Heart left ventricle (tissue), 16 donors: ENCODE data around the gene RARS1. TPM values are rescaled to one million over a fixed set of nuclear protein-coding genes. Genes with fewer than 3 reads are reported as not detected.
"Not testable (repeated sequence)": the region's sequence is repeated elsewhere in the genome, so short reads cannot be mapped to it uniquely, and the experiment has no call there.

Experiments used
- ATAC-seq, 4 donors: fragments of 200-7000 bp; cut with Tn5 transposase; one replicate each; pipeline ENCODE4 v1.9.1; 2020 to 2022; ENCODE audit warnings: moderate library complexity in 4 of 4, mild to moderate bottlenecking in 3 of 4, moderate number of reproducible peaks in 1 of 4
- DNase-seq, 5 donors: peaks; one replicate each; pipeline ENCODE4 v3.0.0-alpha.2; 2020
- H3K27ac ChIP-seq, 12 donors: fragments of 200-600 bp; sonication (generic) in 4 of 12; one replicate each; pipeline versions ENCODE4 v1.5.0 to v1.8.0; 2016 to 2022; ENCODE audit warnings: mild to moderate bottlenecking in 2 of 12
- H3K27me3 ChIP-seq, 9 donors: fragments of 200-600 bp; sonication (generic) in 2 of 9; one replicate each; pipeline versions ENCODE4 v1.5.1 to v1.8.0; 2016 to 2022; ENCODE audit warnings: mild to moderate bottlenecking in 3 of 9
- H3K36me3 ChIP-seq, 9 donors: fragments of 200-600 bp; sonication (generic) in 2 of 9; one replicate each; pipeline versions ENCODE4 v1.5.0 to v1.8.0; 2018 to 2022; ENCODE audit warnings: mild to moderate bottlenecking in 2 of 9
- H3K4me1 ChIP-seq, 12 donors: fragments of 200-600 bp; sonication (generic) in 4 of 12; one replicate each; pipeline versions ENCODE4 v1.5.0 to v1.8.0; 2016 to 2022; ENCODE audit warnings: mild to moderate bottlenecking in 3 of 12
- H3K4me3 ChIP-seq, 12 donors: fragments of 200-600 bp; sonication (generic) in 4 of 12; one replicate each; pipeline versions ENCODE4 v1.5.0 to v1.8.0; 2017 to 2022; ENCODE audit warnings: mild to moderate bottlenecking in 9 of 12, moderate library complexity in 4 of 12
- H3K9me3 ChIP-seq, 12 donors: fragments of 200-600 bp; sonication (generic) in 4 of 12; one replicate each; pipeline versions ENCODE4 v1.5.0 to v1.8.0; 2016 to 2022; ENCODE audit warnings: mild to moderate bottlenecking in 1 of 12
- POLR2A ChIP-seq, 2 donors: fragments of 450-650 bp; IDR thresholded peaks; one replicate each; pipeline ENCODE4 v1.6.1; 2017; ENCODE audit warnings: antibody characterized with exemption in 2 of 2, mild to moderate bottlenecking in 2 of 2, moderate library complexity in 2 of 2
- WGBS, 4 donors: extraction: QIAGEN DNeasy Blood & Tissue Kit in 2 of 4; methylation state at CpG; one replicate each; pipeline versions ENCODE4 v1.1.5 to v1.1.7; 2013 to 2018; 5-methylcytosine and 5-hydroxymethylcytosine counted together
- intact Hi-C, 10 donors: fragments of 100-400 bp; cut with DNase I; formaldehyde crosslinking; loops; one replicate each; pipeline versions ENCODE4 v1.11.1 to v1.14.2; 2022
- polyA plus RNA-seq, 2 donors: library from polyadenylated mRNA; stranded (reverse); fragments of 200-250 nt; gene quantifications; one replicate each; pipeline ENCODE4 v1.2.3, GENCODE V29; 2013
- total RNA-seq, 9 donors: library from RNA; depleted of rRNA in 2 of 9; stranded (reverse); fragments of >200 nt in 2 of 9; fragmentation: NEBNext Ultra II Directional in 3 of 9; extraction: Animal tissue kit (Norgen Biotek cat#: 25700) in 3 of 9; gene quantifications; one replicate each; pipeline versions ENCODE4 v1.1.0 to v1.2.4, GENCODE V29; 2016 to 2023
- TF ChIP-seq, protein P1 (sequence below), 12 donors: fragments of 200-600 bp; sonication (generic) in 4 of 12; IDR thresholded peaks; one replicate each; pipeline versions ENCODE4 v1.5.0 to v1.8.0; 2018 to 2022; ENCODE audit warnings: antibody characterized with exemption in 12 of 12, mild to moderate bottlenecking in 5 of 12
- donor health status: ischemic (EF 13 %, LVEDD 7.1; RV severe dilation, severe dysfunction).
- donor health status: healthy with polysubstance abuse.
- donor health status: DM: no; HTN: yes; CAD: no.
- donor health status: DM: no; HTN: no; CAD: no.
- donor health status: ischemic (EF 25% LVEDD 6.9; RV normal size, moderate dysfunction).
- donor health status: ischemic (EF 25% LVEDD 5.7; RV mildly dilated, moderate dysfunction).
- donor health status: healthy.
- donor health status: DM: yes; HTN: yes; CAD: no.
- donor health status: ischemic (EF 35%, LVEDD 5.7; RV mildly dilated, moderate dysfunction).
- donor health status: nonischemic (EF 11% LVEDD 7.7; RV severe dilation, severe dysfunction).
- donor health status: DM: yes; HTN: yes; CAD: no.
- donor health status: PGD.
- donor health status: ischemic (EF 29% LVEDD 5.4; RV normal size, mild dysfunction).
- donor health status: nonischemic (EF 23%, LVEDD 6.1; RV moderate dilation, normal function).

The RARS1 gene
- total and polyA plus RNA-seq, 11 donors: 21.1 to 64.4 (median 48.6) TPM

DNA sequence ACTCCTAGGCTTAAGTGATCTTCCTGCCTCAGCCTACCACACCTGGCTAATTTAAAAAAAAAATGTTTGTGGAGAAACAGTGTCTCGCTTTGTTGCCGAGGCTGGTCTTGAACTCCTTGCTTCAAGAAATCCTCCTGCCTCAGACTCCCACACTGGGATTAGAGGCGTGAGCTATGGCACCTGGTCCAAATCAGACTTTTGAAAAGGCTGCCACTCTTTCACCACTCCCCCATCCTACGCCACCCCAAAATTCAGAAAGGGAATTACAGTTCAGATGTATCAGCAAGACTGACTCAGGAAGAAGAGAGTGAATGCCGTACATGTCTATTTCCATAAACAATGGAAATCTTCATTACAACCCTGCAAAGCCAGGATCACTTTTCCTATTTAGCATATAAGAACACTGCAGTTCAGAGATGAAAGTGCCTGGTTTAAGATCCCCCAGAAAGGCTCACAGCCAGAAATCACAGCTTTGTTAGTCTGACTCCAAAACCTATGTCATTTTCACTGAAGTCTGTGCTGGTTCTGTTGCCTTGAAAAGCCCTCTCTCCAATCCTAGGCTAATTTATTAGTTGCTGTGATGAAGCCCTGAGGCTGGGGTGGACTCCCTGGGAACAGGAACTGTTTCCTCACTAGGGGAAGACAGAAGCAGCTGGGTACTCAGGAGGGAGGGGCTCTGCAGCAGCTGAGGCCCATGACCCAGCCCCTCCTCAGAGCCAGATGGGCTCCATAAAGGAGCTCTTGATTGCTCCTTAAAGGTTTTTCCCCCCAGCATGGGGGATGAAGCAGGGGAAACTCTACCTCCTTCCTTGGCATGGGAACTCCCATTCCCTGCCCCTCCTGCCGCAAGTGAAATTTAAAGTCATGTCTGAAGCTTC lies 46.0 kb downstream of the RARS1 start:
- Histone ChIP-seq H3K4me3 (no peak overlapping the region), H3K27ac (no peak overlapping the region), H3K4me1 (peaks cover 0 to 11% (median 2%) of the 10 kb centered on the region in 12 donors), H3K27me3 (peaks cover 8 to 37% (median 23%) of the 10 kb centered on the region in 9 donors), H3K9me3 (no peaks in the 10 kb centered on the region), H3K36me3 (no peaks in the 10 kb centered on the region)
- no peak for TF ChIP-seq POLR2A (IDR thresholded peaks at IDR 0.05)
- TF ChIP-seq, protein P1, sequence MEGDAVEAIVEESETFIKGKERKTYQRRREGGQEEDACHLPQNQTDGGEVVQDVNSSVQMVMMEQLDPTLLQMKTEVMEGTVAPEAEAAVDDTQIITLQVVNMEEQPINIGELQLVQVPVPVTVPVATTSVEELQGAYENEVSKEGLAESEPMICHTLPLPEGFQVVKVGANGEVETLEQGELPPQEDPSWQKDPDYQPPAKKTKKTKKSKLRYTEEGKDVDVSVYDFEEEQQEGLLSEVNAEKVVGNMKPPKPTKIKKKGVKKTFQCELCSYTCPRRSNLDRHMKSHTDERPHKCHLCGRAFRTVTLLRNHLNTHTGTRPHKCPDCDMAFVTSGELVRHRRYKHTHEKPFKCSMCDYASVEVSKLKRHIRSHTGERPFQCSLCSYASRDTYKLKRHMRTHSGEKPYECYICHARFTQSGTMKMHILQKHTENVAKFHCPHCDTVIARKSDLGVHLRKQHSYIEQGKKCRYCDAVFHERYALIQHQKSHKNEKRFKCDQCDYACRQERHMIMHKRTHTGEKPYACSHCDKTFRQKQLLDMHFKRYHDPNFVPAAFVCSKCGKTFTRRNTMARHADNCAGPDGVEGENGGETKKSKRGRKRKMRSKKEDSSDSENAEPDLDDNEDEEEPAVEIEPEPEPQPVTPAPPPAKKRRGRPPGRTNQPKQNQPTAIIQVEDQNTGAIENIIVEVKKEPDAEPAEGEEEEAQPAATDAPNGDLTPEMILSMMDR (IDR thresholded peaks at IDR 0.05): no peak
- intact Hi-C loops: no loop called here
- DNase-seq (no peak), ATAC-seq (no peak)
- WGBS, 4 donors: 65 to 84% (median 72%) methylated on average over 6 of the region's 6 CpGs

- H3K27ac ChIP-seq, H3K4me3 ChIP-seq, H3K36me3 ChIP-seq, ATAC-seq, H3K9me3 ChIP-seq, DNase-seq, intact Hi-C loops, H3K4me1 ChIP-seq: not testable (repeated sequence)
- peaks cover 7 to 36% (median 23%) of the 10 kb centered on the region in 9 donors for H3K27me3 ChIP-seq
- 81 to 85% (median 83%) methylated on average over 7 of the region's 7 CpGs for WGBS, 4 donors
Measured at GRCh38 chr5:168534351-168534750, 48.1 kb downstream of the RARS1 start.

GRCh38 chr5:168537176-168537575 lies 50.9 kb downstream of the RARS1 start:
- 73 to 78% (median 75%) methylated on average over 2 of the region's 2 CpGs for WGBS, 4 donors
- Histone ChIP-seq H3K36me3 (no peaks in the 10 kb centered on the region), H3K4me3 (no peak overlapping the region), H3K27me3 (peaks cover 0 to 13% (median 2%) of the 10 kb centered on the region in 9 donors), H3K4me1 (no peaks in the 10 kb centered on the region), H3K27ac (no peak overlapping the region), H3K9me3 (no peaks in the 10 kb centered on the region)
- intact Hi-C loops: no loop called here
- ATAC-seq: no peak
- no peak for DNase-seq
- TF ChIP-seq, protein P1 (IDR thresholded peaks at IDR 0.05): no peak
- TF ChIP-seq POLR2A (IDR thresholded peaks at IDR 0.05): no peak

GRCh38 chr5:168549554-168549953 lies 63.3 kb downstream of the RARS1 start:
- H3K4me1 ChIP-seq: peaks cover 0 to 25% (median 4%) of the 10 kb centered on the region in 12 donors
- 94 to 97% (median 96%) methylated on average over 7 of the region's 7 CpGs for WGBS, 4 donors

More at GRCh38 chr5:168549554-168549953, 63.3 kb downstream of the RARS1 start:
- Histone ChIP-seq H3K27ac (no peak overlapping the region), H3K4me3 (no peak overlapping the region), H3K27me3 (no peaks in the 10 kb centered on the region), H3K36me3 (peaks cover 0 to 53% (median 31%) of the 10 kb centered on the region in 9 donors), H3K9me3 (no peaks in the 10 kb centered on the region)
- no peak for TF ChIP-seq POLR2A (IDR thresholded peaks at IDR 0.05)
- TF ChIP-seq, protein P1 (IDR thresholded peaks at IDR 0.05): no peak
- intact Hi-C loops: no loop called here
- DNase-seq (no peak), ATAC-seq (no peak)
